Esophagus muscularis mucosa (tissue), 4 donors: ENCODE results near the gene PIM3. TPM values are rescaled to one million over a fixed set of nuclear protein-coding genes. Genes with fewer than 3 reads are reported as not detected.

ENCODE experiments used
- DNase-seq: peaks from one replicate; pipeline ENCODE4 v3.0.0-alpha.2; 2017; ENCODE audit errors: extremely low spot score
- H3K27ac ChIP-seq, 4 donors: fragments of 200-600 bp; sonication (generic); replicated peaks in 1 of 4; 1 replicate in 3 of 4; 2 replicates in 1 of 4; pipeline ENCODE4 v1.5.1; 2016 to 2019; ENCODE audit warnings: mild to moderate bottlenecking in 1 of 4
- H3K27me3 ChIP-seq, 4 donors: fragments of 200-600 bp; sonication (generic); one replicate each; pipeline versions ENCODE4 v1.5.1 to v1.6.0; 2016 to 2019
- H3K36me3 ChIP-seq, 4 donors: fragments of 200-600 bp; sonication (generic); one replicate each; pipeline ENCODE4 v1.5.1; 2016 to 2019
- H3K4me1 ChIP-seq, 4 donors: fragments of 200-600 bp; sonication (generic); one replicate each; pipeline ENCODE4 v1.5.1; 2016 to 2019
- H3K4me3 ChIP-seq, 4 donors: fragments of 200-600 bp; sonication (generic); 1 replicate in 2 of 4; 2 replicates in 2 of 4; pipeline ENCODE4 v1.5.1; 2016 to 2019; ENCODE audit warnings: mild to moderate bottlenecking in 4 of 4, moderate library complexity in 1 of 4
- H3K9me3 ChIP-seq, 4 donors: fragments of 200-600 bp; sonication (generic); 1 replicate in 3 of 4; 2 replicates in 1 of 4; pipeline ENCODE4 v1.5.1; 2016 to 2019
- CTCF ChIP-seq, 3 experiments: fragments of 200-600 bp in 2 of 3; fragments of 450-650 bp in 1 of 3; sonication (generic) in 2 of 3; IDR thresholded peaks; one replicate each; pipeline ENCODE4 v1.5.1; 2017 to 2019; ENCODE audit warnings: antibody characterized with exemption in 3 of 3, mild to moderate bottlenecking in 2 of 3, moderate library complexity in 1 of 3
- EP300 ChIP-seq: sonication (generic); formaldehyde crosslinking; IDR thresholded peaks from one replicate; pipeline ENCODE4 v1.6.1; 2017; ENCODE audit warnings: antibody characterized with exemption
- POLR2A ChIP-seq: fragments of 450-650 bp; IDR thresholded peaks from one replicate; pipeline ENCODE4 v1.6.1; 2017; ENCODE audit warnings: antibody characterized with exemption, moderate library complexity, mild to moderate bottlenecking, low read depth
- POLR2AphosphoS5 ChIP-seq, 2 donors: sonication (generic); formaldehyde crosslinking; IDR thresholded peaks; one replicate each; pipeline ENCODE4 v1.6.1; 2017; ENCODE audit warnings: antibody characterized with exemption in 2 of 2
- WGBS: methylation state at CpG from one replicate; pipeline ENCODE4 v1.1.5; 2018; 5-methylcytosine and 5-hydroxymethylcytosine counted together
- intact Hi-C: fragments of 100-400 bp; cut with DNase I; formaldehyde crosslinking; loops from one replicate; pipeline ENCODE4 v1.15.1; 2023
- total RNA-seq, 4 donors: library from RNA; depleted of rRNA; stranded (reverse); fragments of >200 nt; gene quantifications; one replicate each; pipeline versions ENCODE4 v1.1.0 to v1.2.1, GENCODE V29; 2016

Gene PIM3
- total RNA-seq, 4 donors from 2014 or later, result 36.1 to 106 (median 56.5) TPM

- intact Hi-C loops, result no loop called here
- H3K4me1 ChIP-seq, result peaks cover 39 to 45% (median 40%) of the 10 kb centered on the region in 4 donors
- TF ChIP-seq CTCF (IDR thresholded peaks at IDR 0.05), result no peak
- peak in 1 of 2 donors; percentile 56 for TF ChIP-seq POLR2AphosphoS5 (IDR thresholded peaks at IDR 0.05)
- TF ChIP-seq EP300, result no peak
- 55% methylated on average over 12 of the region's 24 CpGs for WGBS
- no peak for DNase-seq
- no peaks in the 10 kb centered on the region for H3K9me3 ChIP-seq
- H3K36me3 ChIP-seq, result no peaks in the 10 kb centered on the region
- H3K27me3 ChIP-seq, result no peaks in the 10 kb centered on the region
- no peak overlapping the region for H3K4me3 ChIP-seq
- H3K27ac ChIP-seq, result peak overlapping the region in 3 of 4 donors; percentile 15 to 64 (median 63)
These were observed 8.3 kb upstream of the PIM3 start for GRCh38 chr22:49951986-49952896.

- H3K27ac ChIP-seq, result peak overlapping the region in 3 of 4 donors; percentile 48 to 64 (median 63)
- H3K36me3 ChIP-seq, result no peaks in the 10 kb centered on the region
- no peaks in the 10 kb centered on the region for H3K9me3 ChIP-seq
- no peak for TF ChIP-seq POLR2AphosphoS5 (IDR thresholded peaks at IDR 0.05)
- no peak for TF ChIP-seq CTCF (IDR thresholded peaks at IDR 0.05)
- TF ChIP-seq EP300, result no peak
- no peak for TF ChIP-seq POLR2A
- no peaks in the 10 kb centered on the region for H3K27me3 ChIP-seq
- intact Hi-C loops, result no loop called here
- no peak for DNase-seq
- peaks cover 39 to 45% (median 40%) of the 10 kb centered on the region in 4 donors for H3K4me1 ChIP-seq
- no peak overlapping the region for H3K4me3 ChIP-seq
- WGBS, result 79% methylated on average over 18 of the region's 20 CpGs
These were observed 7.4 kb upstream of the PIM3 start for GRCh38 chr22:49953027-49953679.

- DNase-seq, result no peak
- peak overlapping the region in 3 of 4 donors; percentile 48 to 64 (median 63) for H3K27ac ChIP-seq
- H3K4me1 ChIP-seq, result peaks cover 39 to 44% (median 43%) of the 10 kb centered on the region in 4 donors
- 63% methylated on average over 8 of the region's 18 CpGs for WGBS
- TF ChIP-seq EP300, result no peak
- no peak for TF ChIP-seq POLR2AphosphoS5 (IDR thresholded peaks at IDR 0.05)
- no peak for TF ChIP-seq POLR2A
- TF ChIP-seq CTCF (IDR thresholded peaks at IDR 0.05), result no peak
- H3K27me3 ChIP-seq, result no peaks in the 10 kb centered on the region
- H3K36me3 ChIP-seq, result no peaks in the 10 kb centered on the region
- H3K4me3 ChIP-seq, result no peak overlapping the region
- no peaks in the 10 kb centered on the region for H3K9me3 ChIP-seq
- intact Hi-C loops, result no loop called here
These were observed 6.8 kb upstream of the PIM3 start for GRCh38 chr22:49953680-49954344.

- no peak overlapping the region for H3K4me3 ChIP-seq
- intact Hi-C loops, result no loop called here
- H3K27ac ChIP-seq, result peak overlapping the region in 3 of 4 donors; percentile 48 to 64 (median 63)
- peaks cover 42 to 49% (median 46%) of the 10 kb centered on the region in 4 donors for H3K4me1 ChIP-seq
- H3K27me3 ChIP-seq, result no peaks in the 10 kb centered on the region
- H3K36me3 ChIP-seq, result no peaks in the 10 kb centered on the region
- 95% methylated on average over 7 of the region's 8 CpGs for WGBS
- TF ChIP-seq POLR2A, result no peak
- TF ChIP-seq EP300, result no peak
- no peak for TF ChIP-seq CTCF (IDR thresholded peaks at IDR 0.05)
- TF ChIP-seq POLR2AphosphoS5 (IDR thresholded peaks at IDR 0.05), result no peak
- no peak for DNase-seq
- H3K9me3 ChIP-seq, result no peaks in the 10 kb centered on the region
These were observed 6.2 kb upstream of the PIM3 start for GRCh38 chr22:49954354-49954753.
